Measurements from ENCODE around the gene RGMB.

Gene RGMB

DNA sequence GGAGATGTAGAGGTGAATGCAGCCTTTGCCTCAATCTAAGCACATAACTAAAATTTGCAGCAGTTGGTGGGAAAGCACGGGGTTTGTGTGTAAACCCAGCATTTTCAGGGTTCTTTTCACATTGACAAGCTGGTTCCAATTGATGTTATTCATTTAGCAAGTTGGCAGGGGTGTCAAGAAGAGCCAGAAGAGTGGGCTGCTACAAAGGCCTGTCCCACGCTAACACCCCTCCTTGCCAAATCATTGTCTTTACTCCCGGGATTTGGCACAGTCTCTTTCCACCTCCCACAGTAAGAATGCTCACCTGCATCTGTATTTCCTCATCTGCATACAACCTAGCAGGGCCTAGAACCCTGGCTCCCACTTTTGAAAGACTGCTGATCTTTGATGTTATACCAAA, 11.8 kb downstream of the RGMB start:
- DNase-seq (ENCODE audit: low spot score), result no peak

DNA sequence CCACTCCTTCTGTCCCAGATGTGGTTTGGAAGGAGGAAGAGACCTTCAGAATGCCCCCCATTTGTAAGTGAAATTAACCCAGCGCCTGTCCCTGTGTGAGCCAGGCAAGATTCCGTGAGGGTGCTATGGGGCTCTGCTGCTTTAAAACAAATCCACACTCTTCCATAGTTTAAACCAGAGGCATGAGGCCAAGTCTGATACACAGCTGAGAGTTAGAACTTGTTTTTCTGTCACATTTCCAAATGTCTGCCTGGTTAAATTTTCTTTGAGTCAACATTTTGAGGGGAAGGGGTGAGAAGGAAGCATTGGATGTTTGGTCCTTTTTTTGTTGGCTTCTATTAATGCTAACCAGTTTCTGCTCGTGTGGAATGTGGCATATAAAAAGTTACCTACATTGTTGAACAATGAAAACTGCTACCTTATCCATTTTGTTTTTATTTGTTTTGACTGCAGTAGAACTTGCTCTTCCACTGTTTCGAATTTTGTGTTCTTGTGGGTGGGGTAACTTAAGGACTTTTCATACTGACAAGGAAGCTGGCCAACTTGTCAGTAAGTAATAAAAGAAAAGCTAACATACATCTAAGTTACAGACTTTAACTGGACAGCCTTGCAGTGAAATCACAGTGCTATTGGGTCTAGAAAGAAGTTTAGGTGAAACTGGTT, 12.9 kb downstream of the RGMB start:
- DNase-seq (ENCODE audit: low spot score), result no peak

DNA sequence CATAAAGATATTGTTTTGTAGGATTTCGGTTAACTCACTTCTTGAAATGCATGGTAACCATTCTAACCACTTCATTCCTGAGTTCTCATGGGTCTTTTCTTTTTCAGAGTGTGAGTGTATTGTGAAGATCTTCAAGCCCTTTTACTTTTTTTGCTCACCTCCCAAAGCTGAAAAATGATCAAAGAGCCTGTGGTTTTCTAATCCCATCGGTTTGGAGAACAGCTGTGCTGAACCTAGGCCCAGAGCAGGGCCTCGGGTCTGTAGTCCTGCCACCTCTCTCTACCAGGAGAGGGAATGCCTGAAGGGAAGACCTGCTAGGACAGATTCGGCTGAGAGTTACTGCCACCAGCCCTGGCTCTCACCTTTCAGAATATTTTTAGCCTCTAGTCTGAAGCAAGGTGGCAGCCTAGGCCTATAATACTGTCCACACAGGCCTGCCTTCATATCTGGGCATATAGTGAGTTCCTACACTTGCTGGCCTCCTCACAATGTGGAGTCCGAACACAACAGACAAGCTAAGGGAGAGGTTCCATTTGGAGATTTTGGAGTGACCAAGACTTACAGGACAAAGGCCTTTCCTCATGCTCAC, 13.8 kb downstream of the RGMB start:
- no peak for DNase-seq (ENCODE audit: low spot score)

DNA sequence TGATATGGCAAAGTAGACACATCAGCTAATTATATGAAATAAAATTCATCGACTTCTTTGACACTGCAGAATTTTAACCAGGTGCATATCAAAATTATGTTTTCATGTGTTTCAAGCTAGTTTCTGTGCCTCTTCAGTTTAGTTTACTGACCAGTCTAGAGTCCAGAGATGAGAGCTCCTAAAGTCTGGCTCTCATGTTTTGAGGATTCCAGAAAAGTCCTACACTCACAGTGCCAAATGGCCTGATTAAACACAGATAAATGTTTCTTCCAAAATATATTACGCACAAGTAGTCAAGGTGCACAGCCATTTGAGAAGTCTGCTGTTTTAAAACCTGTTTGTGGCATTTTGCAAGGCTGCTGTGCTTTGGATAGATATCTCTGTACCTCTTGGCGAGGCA, 15.6 kb downstream of the RGMB start:
- DNase-seq (ENCODE audit: low spot score), result no peak

DNA sequence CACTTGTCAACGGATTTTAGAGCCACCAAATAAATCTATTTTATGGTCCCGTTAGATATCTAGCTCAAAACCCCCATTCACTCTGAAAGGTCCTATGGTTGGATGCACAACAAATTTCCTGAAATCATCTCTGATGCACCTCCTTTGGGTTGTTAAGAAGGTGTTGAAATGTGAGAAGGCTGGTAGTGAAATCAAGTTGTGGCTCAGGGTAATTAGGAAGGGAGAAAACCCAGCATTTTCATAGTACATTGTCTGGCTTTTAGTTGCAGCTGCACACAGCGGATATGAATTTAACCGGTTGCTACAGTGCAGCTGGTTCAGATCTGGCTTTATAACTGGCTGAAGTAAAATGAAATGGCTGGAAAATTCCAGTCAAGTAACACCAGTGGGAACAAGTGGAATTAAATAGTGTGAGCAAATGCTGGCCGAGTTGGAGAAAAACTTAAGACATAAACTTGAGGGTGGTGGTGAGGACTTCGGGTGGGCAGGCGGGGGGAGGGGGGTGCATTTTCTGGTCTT, 17.6 kb downstream of the RGMB start:
- DNase-seq (ENCODE audit: low spot score), result no peak

DNA sequence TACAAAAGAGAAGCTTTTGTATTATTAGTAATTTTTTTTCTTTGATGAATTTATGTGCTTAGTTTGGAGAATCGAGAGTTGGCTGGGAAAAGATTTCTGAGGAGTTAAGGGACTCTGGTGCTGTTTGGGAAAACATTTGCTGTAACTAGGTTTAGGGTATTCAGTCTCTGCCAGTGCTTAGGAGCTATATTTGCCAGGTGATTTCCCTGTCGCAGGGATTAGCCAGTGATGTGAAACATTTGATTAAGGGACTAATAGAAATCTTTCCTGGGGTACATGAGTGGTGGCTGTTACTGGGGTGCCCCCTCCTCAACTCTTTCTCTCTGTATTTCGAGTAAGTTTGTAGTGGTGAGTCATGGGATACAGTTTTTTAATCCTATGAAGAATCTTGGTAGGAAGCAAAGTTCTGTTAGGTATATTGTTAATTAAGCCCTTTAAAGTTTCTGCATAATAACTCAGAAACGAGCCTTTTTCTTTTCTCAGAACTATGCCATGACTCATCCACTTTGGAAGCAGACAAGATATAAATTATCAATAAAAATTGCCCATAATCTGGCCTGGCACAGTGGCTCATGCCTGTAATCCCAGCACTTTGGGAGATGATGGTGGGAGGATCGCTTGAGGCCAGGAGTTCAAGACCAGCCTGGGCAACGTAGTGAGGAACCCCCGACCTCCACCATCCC, 18.6 kb downstream of the RGMB start:
- no peak for DNase-seq (ENCODE audit: low spot score)

DNA sequence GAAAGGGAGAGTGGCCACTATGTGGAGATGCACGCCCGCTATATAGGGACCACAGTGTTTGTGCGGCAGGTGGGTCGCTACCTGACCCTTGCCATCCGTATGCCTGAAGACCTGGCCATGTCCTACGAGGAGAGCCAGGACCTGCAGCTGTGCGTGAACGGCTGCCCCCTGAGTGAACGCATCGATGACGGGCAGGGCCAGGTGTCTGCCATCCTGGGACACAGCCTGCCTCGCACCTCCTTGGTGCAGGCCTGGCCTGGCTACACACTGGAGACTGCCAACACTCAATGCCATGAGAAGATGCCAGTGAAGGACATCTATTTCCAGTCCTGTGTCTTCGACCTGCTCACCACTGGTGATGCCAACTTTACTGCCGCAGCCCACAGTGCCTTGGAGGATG, 19.8 kb downstream of the RGMB start:
- DNase-seq (ENCODE audit: low spot score), result no peak

DNA sequence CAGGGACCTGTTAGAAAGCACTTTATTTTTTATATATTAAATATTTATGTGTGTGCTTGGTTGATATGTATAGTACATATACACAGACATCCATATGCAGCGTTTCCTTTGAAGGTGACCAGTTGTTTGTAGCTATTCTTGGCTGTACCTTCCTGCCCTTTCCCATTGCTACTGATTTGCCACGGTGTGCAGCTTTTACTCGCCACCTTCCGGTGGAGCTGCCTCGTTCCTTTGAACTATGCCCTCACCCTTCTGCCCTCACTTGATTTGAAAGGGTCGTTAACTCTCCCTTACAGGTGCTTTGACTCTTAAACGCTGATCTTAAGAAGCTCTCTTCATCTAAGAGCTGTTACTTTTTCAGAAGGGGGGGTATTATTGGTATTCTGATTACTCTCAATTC, 20.5 kb downstream of the RGMB start:
- no peak for DNase-seq (ENCODE audit: low spot score)

DNA sequence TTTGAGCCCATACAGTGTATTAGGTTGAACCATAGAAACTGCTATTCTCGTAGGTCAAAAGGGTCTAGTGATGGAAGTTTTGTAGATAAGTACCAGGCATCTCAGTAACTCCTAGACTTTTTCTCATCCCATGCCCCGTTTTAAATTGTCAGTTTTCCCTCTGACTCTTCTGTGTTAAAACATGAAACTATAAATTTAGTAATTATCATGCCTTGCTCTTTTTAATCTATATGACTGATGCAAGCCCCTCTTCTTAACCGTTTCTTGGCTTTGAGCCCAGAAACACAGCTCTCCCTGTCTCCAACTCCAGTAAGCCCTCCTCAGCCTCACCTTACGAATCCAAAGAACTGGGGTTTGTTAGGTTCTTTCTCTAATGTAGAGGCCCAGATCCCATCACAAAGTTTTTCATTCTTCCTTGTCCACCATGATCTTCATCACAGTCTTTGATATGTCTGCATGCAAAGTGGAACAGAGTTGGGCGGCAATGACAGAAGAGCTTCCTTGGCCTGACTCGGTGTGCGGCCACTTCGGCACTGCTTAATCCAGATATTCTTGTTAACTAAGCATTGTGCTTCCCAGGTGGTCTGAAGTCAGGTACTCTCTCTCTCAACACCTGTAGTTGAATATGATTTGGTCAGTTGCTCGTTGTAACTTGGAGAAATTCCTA, 21.1 kb downstream of the RGMB start:
- DNase-seq (ENCODE audit: low spot score), result no peak

DNA sequence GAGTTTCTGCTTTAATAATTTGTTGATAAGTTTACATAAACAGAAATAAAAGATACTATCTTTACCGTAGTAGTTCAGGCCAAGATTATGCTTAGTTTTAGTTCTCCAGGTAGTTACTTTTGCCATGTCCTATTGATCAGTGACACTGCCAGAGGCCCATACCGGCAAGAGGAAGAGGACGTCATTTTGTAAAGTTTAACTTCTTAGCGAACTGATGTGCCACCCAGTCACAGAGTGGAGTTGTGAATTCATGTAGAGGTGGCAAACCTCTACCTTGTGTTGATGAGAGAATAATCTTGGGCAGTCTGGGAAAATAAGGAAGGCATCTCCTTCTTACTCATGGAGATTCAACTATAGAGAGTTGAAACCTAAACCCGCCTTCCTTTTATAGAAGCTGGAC, 21.8 kb downstream of the RGMB start:
- DNase-seq (ENCODE audit: low spot score), result no peak

DNA sequence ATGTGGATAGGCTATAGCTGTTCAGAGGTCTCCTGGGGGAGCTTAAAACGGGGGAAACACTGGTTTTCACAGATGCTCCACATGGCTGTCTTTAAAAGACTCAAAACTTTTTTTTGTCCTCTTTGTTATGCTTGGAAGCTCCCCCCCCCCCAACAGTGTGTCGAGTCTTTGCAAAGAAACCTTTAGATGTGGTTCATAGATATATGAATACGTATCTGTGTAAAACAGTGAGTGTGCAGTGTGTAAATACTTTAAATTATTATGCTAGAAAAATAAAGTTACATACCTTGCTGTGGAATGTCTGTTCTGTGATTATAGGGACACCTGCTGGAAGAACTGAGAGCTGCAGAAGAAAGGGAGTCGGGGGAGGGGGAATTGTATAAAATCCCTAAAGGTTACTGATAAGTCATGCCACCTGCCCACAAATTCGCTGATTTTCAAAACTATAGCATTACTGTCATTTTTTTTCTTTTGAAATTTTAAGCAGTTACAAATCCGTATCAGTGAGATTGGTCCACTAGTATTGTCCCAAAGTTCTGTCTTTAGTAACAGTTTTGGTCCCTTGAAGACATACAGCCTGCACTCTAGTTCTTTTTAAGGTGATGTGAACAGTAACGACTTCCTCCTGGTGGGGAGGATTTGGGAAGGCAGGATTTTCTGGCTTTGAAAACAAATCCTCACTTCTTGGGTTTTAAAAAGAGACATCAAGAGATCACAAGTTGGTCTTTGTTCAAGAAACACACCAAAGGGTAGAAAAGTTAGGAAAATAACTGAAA, 22.9 kb downstream of the RGMB start:
- peak; percentile 39 for DNase-seq (ENCODE audit: low spot score)

DNA sequence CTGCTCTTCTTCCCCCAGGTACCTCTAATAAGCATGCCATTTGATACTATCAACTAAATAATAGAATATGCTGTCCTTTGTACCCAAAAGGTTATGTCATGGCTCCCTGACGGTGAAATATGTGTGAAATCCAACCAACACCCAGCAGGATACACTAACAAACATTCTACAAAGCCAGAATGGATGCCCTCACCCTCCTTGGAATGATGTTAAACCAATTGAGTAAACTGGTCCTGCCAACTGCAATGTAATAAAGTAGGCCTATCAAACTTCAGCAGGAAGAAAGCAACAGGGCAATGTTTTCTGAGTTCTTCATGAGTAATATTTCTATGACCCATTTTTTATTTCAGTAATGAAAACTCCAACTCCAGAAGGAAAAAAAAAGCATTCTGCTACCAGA, 24.9 kb downstream of the RGMB start:
- no peak for DNase-seq (ENCODE audit: low spot score)

DNA sequence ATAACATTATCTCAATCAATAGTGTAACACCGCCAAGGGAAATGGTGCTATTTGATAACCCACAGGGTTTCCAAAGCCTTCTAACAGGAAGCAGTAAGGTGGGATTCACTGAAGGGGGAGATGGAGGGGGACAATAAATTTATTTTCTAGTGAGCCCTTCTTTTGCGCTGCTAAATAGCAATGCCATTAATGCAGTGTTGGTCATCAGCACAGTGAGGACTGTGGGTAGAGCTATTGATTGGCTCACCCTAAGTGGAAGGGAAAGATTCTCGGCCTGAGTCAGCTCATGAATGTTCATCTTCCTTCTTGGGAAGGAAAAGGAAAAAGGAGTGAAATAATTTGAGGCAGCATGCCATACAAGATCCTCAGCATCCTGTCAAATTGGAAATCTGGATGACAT, 25.4 kb downstream of the RGMB start:
- DNase-seq (ENCODE audit: low spot score), result no peak

DNA sequence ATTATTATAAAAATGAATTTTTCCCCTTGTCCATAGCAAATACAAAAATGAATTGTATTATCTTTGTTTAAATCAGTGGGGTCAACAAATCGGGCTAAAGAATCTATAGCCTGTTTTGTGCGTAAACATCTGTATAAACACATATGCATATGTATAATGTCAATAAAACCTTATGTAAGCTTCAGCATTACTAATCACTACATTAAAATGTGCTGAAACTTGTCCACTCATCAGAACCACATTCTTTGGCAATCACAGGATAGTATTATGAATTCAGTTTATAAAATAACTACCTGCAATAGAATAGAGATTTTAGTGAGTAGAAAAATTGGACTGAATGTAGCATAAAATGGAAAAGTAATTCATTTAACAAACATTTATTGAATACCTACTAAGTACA, 30.6 kb downstream of the RGMB start:
- no peak for DNase-seq (ENCODE audit: low spot score)

DNA sequence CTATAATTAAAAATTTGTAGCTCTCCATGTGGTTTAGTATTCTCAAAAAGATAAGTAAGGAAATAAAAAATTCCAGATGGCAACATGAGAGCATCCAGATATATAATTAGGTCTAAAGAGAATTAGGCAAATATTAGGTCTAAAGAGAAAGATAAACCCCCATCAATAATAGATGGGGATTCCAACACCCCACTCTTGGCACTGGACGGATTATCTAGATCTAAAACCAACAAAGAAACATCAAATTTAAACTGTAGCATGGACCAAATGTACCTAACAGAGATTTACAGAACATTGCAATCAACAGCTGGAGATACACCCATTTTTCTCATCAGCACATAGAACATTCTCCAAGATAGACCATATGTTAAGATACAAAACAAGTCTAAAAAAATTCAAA, 31.6 kb downstream of the RGMB start:
- DNase-seq (ENCODE audit: low spot score), result no peak

DNA sequence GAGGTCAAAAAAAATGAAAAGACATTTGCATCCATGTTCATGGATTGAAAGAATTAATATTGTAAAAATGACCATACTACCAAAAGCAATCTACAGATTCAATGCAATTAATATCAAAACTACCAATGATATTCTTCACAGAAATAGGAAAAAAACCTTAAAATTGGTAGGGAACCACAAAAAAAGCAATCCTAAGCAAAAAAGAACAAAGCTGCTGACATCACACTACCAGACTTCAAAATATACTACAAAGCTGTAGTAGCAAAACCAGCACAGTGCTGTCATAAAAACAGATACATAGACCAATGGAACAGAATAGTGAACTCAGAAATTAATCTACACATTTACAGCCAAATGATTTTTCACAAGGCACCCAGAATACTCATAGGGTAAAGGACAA, 34.3 kb downstream of the RGMB start:
- DNase-seq (ENCODE audit: low spot score), result no peak

DNA sequence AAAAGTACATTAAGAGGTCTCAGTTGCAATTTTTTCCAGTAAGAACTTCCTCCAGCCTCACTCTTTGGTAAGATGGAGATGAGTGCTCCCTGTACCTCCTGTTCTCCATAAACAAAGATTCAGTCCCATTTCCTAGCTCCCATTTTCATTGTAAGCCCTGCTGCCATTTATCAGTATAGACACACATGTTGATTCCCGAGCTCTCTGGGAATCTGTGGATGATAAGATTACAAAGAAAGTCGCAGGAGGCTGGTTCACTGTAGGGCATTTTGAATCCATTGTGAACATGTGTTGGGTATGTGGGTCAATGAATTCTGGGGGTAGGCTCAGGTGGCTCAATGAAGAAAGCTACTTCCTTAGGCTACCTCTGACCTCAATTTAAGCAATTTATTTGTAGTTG, 36.7 kb downstream of the RGMB start:
- DNase-seq (ENCODE audit: low spot score), result no peak

DNA sequence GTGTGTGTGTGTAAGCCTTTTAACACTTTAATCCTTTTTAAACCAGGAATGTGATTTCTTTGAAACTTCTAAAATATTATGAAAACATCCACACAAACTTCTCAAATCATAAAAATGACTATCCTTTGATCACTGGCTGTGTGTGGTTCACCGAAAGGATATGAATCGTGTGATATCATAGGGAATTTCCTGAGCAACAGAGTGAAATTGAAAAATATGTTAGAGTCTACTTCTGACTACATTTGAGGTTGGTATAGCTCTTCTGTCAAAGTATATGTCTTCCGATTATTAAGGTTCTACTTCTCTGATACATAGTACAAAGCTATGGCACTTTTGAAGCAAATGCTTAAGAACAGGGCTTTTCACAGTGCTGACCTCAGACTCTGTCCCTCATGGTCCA, 40.3 kb downstream of the RGMB start:
- DNase-seq (ENCODE audit: low spot score), result no peak

DNA sequence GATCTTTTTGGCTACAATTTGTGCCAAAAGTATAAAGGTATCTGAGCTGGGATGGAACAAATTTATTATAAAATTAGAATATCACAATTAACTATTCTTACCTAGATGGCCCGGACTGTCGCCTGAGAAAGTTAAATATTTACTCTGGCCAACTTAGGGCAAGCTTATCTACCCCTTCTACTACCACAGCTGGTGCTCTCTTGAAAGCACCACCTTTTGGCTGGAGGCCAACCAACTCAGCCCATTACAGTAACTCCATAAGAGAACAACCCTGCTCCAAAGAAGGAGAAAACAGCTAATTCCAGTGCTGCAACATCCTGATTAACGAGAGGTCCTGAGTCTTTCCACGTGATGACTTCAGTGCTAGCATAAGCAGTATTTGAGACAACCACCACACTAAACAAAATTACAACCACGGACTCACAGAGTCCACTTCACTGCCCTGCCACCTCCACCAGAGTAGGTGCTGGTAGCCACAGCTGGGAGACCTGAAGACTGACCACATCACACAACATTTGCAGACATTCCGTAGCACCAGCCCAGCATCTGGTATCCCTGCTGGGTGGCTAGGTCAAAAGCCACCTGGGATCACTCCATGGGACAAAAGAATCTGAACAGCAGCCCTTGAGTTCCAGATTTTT, 43.2 kb downstream of the RGMB start:
- DNase-seq (ENCODE audit: low spot score), result no peak

DNA sequence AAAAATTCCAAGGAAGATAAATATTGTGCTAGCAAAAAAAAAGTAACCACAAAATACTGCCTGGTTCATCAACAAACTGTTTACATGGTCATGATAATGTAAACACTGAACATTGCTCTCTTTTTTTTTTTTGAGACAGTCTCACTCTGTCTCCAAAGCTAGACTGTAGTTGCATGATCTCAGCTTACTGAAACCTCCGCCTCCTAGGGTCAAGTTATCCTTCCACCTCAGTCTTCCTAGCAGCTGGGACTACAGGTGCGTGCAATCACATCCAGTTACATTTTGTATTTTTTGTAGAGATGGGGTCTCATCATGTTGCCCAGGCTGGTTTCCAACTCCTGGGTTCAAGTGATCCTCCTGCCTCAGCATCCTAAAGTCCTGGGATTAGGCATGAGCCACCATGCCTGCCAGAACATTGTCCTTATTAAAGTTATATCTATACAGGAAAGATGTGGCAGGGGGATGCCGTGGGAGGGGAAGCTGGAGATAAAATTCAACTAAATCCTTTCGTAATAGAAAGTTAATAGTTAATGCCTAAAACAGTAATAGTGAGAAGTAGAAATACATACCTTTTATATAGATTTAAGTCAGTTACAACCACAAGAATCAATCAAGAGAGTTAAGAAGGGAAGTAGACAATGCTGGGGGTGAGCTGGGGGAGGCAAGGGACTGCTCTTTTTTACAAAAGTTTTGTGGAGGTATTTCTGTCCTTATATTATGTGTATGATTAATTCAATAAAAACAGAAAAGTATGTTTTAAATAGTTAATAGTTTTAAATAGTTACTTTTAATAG, 52.3 kb downstream of the RGMB start:
- DNase-seq (ENCODE audit: low spot score), result no peak

DNA sequence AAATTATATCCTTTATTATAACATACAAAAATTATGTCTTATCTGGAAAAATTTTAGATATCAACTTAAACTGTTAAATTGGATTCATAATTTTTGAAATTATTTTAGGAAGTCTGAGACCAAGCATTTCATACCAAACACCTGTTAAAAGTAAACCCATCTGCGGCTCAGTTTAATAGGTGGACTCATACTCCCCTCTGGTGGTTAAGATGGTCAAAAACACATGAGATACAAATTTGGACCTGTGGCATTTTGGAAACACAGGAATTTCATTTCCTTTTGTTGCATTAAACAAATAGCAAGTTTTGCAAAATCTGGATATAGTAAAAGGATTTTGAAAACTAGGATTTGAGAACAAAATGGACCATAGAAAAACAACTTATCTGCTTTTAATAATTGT, 53.7 kb downstream of the RGMB start:
- no peak for DNase-seq (ENCODE audit: low spot score)
